ENCODE measurements around the gene TRIM44.
"Not testable (repeated sequence)": the region's sequence is repeated elsewhere in the genome, so short reads cannot be mapped to it uniquely, and the experiment has no call there.

Gene TRIM44

GRCh38 chr11:35815556-35816315 lies 153.2 kb downstream of the TRIM44 start:
- DNase-seq (ENCODE audit: low spot score) = no peak

- DNase-seq (ENCODE audit: low spot score) = no peak
Observed at GRCh38 chr11:35820614-35821013, 158.0 kb downstream of the TRIM44 start.

GRCh38 chr11:35822815-35823495 lies 160.4 kb downstream of the TRIM44 start:
- DNase-seq (ENCODE audit: low spot score) = no peak

- DNase-seq (ENCODE audit: low spot score) = no peak
Observed at GRCh38 chr11:35823742-35824298, 161.2 kb downstream of the TRIM44 start.

GRCh38 chr11:35825386-35825785 lies 162.8 kb downstream of the TRIM44 start:
- no peak for DNase-seq (ENCODE audit: low spot score)

- no peak for DNase-seq (ENCODE audit: low spot score)
Observed at GRCh38 chr11:35826006-35826405, 163.4 kb downstream of the TRIM44 start.

- DNase-seq (ENCODE audit: low spot score) = no peak
Observed at GRCh38 chr11:35826949-35827348, 164.4 kb downstream of the TRIM44 start.

GRCh38 chr11:35836205-35836604 lies 173.6 kb downstream of the TRIM44 start:
- no peak for DNase-seq (ENCODE audit: low spot score)

GRCh38 chr11:35838071-35838470 lies 175.5 kb downstream of the TRIM44 start:
- no peak for DNase-seq (ENCODE audit: low spot score)

GRCh38 chr11:35838697-35839367 lies 176.3 kb downstream of the TRIM44 start:
- DNase-seq (ENCODE audit: low spot score) = not testable (repeated sequence)

- DNase-seq (ENCODE audit: low spot score) = no peak
Observed at GRCh38 chr11:35839368-35840161, 177.0 kb downstream of the TRIM44 start.

GRCh38 chr11:35841733-35842132 lies 179.2 kb downstream of the TRIM44 start:
- DNase-seq (ENCODE audit: low spot score) = no peak

GRCh38 chr11:35842958-35843357 lies 180.4 kb downstream of the TRIM44 start:
- DNase-seq (ENCODE audit: low spot score) = no peak

- DNase-seq (ENCODE audit: low spot score) = no peak
Observed at GRCh38 chr11:35844579-35844978, 182.0 kb downstream of the TRIM44 start.

GRCh38 chr11:35845860-35846259 lies 183.3 kb downstream of the TRIM44 start:
- DNase-seq (ENCODE audit: low spot score) = no peak

- no peak for DNase-seq (ENCODE audit: low spot score)
Observed at GRCh38 chr11:35846874-35847273, 184.3 kb downstream of the TRIM44 start.

- no peak for DNase-seq (ENCODE audit: low spot score)
Observed at GRCh38 chr11:35847473-35847872, 184.9 kb downstream of the TRIM44 start.

- DNase-seq (ENCODE audit: low spot score) = no peak
Observed at GRCh38 chr11:35848616-35849015, 186.0 kb downstream of the TRIM44 start.

- no peak for DNase-seq (ENCODE audit: low spot score)
Observed at GRCh38 chr11:35850191-35850590, 187.6 kb downstream of the TRIM44 start.

- no peak for DNase-seq (ENCODE audit: low spot score)
Observed at GRCh38 chr11:35851342-35851741, 188.8 kb downstream of the TRIM44 start.

- DNase-seq (ENCODE audit: low spot score) = no peak
Observed at GRCh38 chr11:35852056-35852455, 189.5 kb downstream of the TRIM44 start.

GRCh38 chr11:35853971-35854370 lies 191.4 kb downstream of the TRIM44 start:
- DNase-seq (ENCODE audit: low spot score) = no peak

Data from putamen (tissue), 1 donor.